Smooth muscle cell (in vitro differentiated cells): ENCODE results near the gene ZNF543. TPM values are rescaled to one million over a fixed set of nuclear protein-coding genes. Genes with fewer than 3 reads are reported as not detected.
"Not testable (repeated sequence)": the region's sequence is repeated elsewhere in the genome, so short reads cannot be mapped to it uniquely, and the experiment has no call there.

Source experiments
- DNase-seq: peaks from one replicate; lab custom pipeline; 2025; ENCODE audit not compliant: unreplicated experiment; lab: John Stamatoyannopoulos, UW
- H2AFZ ChIP-seq: fragments of 200-600 bp; sonication (generic); 2 replicates; pipeline ENCODE4 v1.6.0; 2016; ENCODE audit warnings: antibody characterized with exemption, low read depth, mild to moderate bottlenecking
- H3F3A ChIP-seq: fragments of 200-600 bp; sonication (generic); 2 replicates; pipeline ENCODE4 v1.6.0; 2017; ENCODE audit warnings: antibody characterized with exemption, low read depth
- H3K27ac ChIP-seq: fragments of 200-600 bp; sonication (generic); 2 replicates; pipeline ENCODE4 v1.5.1; 2016; ENCODE audit warnings: low read depth, mild to moderate bottlenecking
- H3K27me3 ChIP-seq: fragments of 200-600 bp; sonication (generic); 2 replicates; pipeline ENCODE4 v1.6.1; 2016; ENCODE audit warnings: low read depth, mild to moderate bottlenecking
- H3K36me3 ChIP-seq: fragments of 200-600 bp; sonication (generic); 2 replicates; pipeline ENCODE4 v1.5.1; 2016; ENCODE audit warnings: low read depth
- H3K4me1 ChIP-seq: fragments of 200-600 bp; sonication (generic); 2 replicates; pipeline ENCODE4 v1.5.1; 2016; ENCODE audit warnings: low read depth
- H3K4me2 ChIP-seq: fragments of 200-600 bp; sonication (generic); 2 replicates; pipeline ENCODE4 v1.6.0; 2016; ENCODE audit warnings: mild to moderate bottlenecking
- H3K4me3 ChIP-seq: fragments of 200-600 bp; sonication (generic); 2 replicates; pipeline ENCODE4 v1.5.1; 2016; ENCODE audit warnings: mild to moderate bottlenecking
- H3K79me2 ChIP-seq: fragments of 200-600 bp; sonication (generic); 2 replicates; pipeline ENCODE4 v1.6.0; 2016; ENCODE audit warnings: low read depth, mild to moderate bottlenecking
- H3K9ac ChIP-seq: fragments of 200-600 bp; sonication (generic); 2 replicates; pipeline ENCODE4 v1.6.0; 2016; ENCODE audit warnings: low read depth
- H3K9me3 ChIP-seq: fragments of 200-600 bp; sonication (generic); replicated peaks from 2 replicates; pipeline ENCODE4 v1.5.1; 2016; ENCODE audit warnings: low read depth
- H4K20me1 ChIP-seq: fragments of 200-600 bp; sonication (generic); 2 replicates; pipeline ENCODE4 v1.6.0; 2016; ENCODE audit warnings: low read depth
- WGBS: methylation state at CpG from one replicate; pipeline ENCODE4 v1.1.7; 2016; ENCODE audit warnings: low lambda C conversion rate; 5-methylcytosine and 5-hydroxymethylcytosine counted together
- polyA plus RNA-seq: library from polyadenylated mRNA; unstranded; fragments of >200 nt; fragmentation: Nextera tagmentation; extraction: Ambion mirVana; gene quantifications from 2 replicates; pipeline ENCODE4 v1.2.1, GENCODE V29; 2016
- total RNA-seq: library from RNA; depleted of rRNA; stranded (reverse); fragments of >200 nt; gene quantifications from 2 replicates; pipeline ENCODE4 v1.2.3, GENCODE V29; 2014
- TF ChIP-seq, protein P1 (sequence below): fragments of 200-600 bp; sonication (generic); IDR thresholded peaks from 2 replicates; pipeline ENCODE4 v1.5.1; 2017; ENCODE audit warnings: borderline replicate concordance, mild to moderate bottlenecking, antibody characterized with exemption; ENCODE audit not compliant: insufficient read depth, poor library complexity, severe bottlenecking

The ZNF543 gene
- total and polyA plus RNA-seq, 2 experiments from 2014 or later, result 1.1 to 5.1 TPM

DNA sequence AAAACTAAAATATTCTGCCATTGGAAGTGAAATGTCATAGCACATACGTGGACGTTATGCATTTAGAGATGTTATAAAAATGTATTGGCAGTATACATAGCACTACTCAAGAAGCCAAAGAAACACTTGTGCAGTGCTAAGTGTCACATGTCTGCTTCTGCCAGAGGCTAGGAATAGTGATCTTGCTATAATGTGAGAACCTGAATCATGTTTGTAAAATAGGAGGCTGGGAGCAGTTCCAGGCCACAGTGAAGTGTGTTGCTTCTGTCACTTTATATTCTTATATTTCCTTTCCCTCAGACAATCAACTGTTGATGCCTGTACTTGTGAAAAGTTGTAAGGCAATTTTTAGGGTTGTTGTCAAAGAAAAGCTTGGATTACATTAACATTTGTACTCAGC lies 46.5 kb downstream of the ZNF543 start:
- DNase-seq, result no peak
- whole genome bisulfite sequencing, result 97% methylated on average over 2 of the region's 2 CpGs
- no peaks in the 10 kb centered on the region for H3K9me3 ChIP-seq
- H2AFZ ChIP-seq, result no peak overlapping the region
- H3K4me1 ChIP-seq, result peaks cover 8% of the 10 kb centered on the region
- no peak overlapping the region for H3K9ac ChIP-seq
- H3K4me3 ChIP-seq, result no peak overlapping the region
- no peak overlapping the region for H3K4me2 ChIP-seq
- H4K20me1 ChIP-seq, result no peaks in the 10 kb centered on the region
- peaks cover 28% of the 10 kb centered on the region for H3K79me2 ChIP-seq
- H3K27me3 ChIP-seq, result no peaks in the 10 kb centered on the region
- H3K27ac ChIP-seq, result no peak overlapping the region
- TF ChIP-seq, protein P1, sequence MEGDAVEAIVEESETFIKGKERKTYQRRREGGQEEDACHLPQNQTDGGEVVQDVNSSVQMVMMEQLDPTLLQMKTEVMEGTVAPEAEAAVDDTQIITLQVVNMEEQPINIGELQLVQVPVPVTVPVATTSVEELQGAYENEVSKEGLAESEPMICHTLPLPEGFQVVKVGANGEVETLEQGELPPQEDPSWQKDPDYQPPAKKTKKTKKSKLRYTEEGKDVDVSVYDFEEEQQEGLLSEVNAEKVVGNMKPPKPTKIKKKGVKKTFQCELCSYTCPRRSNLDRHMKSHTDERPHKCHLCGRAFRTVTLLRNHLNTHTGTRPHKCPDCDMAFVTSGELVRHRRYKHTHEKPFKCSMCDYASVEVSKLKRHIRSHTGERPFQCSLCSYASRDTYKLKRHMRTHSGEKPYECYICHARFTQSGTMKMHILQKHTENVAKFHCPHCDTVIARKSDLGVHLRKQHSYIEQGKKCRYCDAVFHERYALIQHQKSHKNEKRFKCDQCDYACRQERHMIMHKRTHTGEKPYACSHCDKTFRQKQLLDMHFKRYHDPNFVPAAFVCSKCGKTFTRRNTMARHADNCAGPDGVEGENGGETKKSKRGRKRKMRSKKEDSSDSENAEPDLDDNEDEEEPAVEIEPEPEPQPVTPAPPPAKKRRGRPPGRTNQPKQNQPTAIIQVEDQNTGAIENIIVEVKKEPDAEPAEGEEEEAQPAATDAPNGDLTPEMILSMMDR, result no peak
- H3F3A ChIP-seq, result no peaks in the 10 kb centered on the region
- peaks cover under 1% of the 10 kb centered on the region for H3K36me3 ChIP-seq

DNA sequence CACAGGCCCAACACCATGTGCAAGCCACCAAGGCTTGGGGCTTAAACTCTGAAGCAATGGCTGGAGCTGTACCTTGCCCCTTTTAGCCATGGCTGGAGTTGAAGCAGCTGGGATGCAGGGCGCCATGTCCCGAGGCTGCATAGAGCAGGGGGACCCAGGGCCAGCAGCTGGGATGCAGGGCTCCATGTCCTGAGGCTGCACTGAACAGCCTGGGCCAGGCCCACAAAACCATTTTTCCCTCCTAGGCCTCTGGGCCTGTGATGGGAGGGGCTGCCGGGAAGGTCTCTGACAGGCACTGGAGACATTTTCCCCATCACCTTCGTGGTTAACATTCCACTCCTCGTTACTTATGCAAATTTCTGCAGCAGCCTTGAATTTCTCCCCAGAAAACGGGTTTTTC lies 53.9 kb downstream of the ZNF543 start:
- 96% methylated on average over 6 of the region's 6 CpGs for WGBS
- Histone ChIP-seq H3K4me3 (no peak overlapping the region), H3K79me2 (no peaks in the 10 kb centered on the region), H3K27me3 (no peaks in the 10 kb centered on the region), H3K4me1 (no peaks in the 10 kb centered on the region), H2AFZ (no peak overlapping the region), H4K20me1 (no peaks in the 10 kb centered on the region), H3K9ac (no peak overlapping the region), H3K36me3 (peaks cover 27% of the 10 kb centered on the region), H3F3A (no peaks in the 10 kb centered on the region), H3K4me2 (no peak overlapping the region), H3K27ac (no peak overlapping the region), H3K9me3 (peaks cover 19% of the 10 kb centered on the region)
- TF ChIP-seq, protein P1, result no peak
- no peak for DNase-seq

DNA sequence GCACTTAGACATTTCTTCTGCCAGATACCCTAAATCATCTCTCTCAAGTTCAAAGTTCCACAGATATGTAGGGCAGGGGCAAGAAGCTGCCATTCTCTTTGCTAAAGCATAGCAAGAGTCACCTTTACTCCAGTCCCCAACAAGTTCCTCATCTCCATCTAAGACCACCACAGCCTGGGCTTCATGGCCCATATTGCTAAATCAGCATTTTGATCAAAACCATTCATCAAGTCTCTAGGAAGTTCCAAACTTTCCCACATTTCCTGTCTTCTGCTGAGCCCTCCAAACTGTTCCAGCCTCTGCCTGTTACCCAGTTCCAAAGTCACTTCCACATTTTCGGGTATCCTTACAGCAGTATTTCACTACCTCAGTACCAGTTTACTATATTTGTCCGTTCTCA lies 54.4 kb downstream of the ZNF543 start:
- not testable (repeated sequence) for DNase-seq, H3K4me2 ChIP-seq, H3K79me2 ChIP-seq, H3K4me3 ChIP-seq, H3K9ac ChIP-seq, H3K4me1 ChIP-seq, H2AFZ ChIP-seq, H3K27me3 ChIP-seq, H4K20me1 ChIP-seq, H3F3A ChIP-seq, H3K27ac ChIP-seq
- Histone ChIP-seq H3K36me3 (peaks cover 27% of the 10 kb centered on the region), H3K9me3 (peaks cover 19% of the 10 kb centered on the region)
- WGBS, result 100% methylated on average over 2 of the region's 2 CpGs

DNA sequence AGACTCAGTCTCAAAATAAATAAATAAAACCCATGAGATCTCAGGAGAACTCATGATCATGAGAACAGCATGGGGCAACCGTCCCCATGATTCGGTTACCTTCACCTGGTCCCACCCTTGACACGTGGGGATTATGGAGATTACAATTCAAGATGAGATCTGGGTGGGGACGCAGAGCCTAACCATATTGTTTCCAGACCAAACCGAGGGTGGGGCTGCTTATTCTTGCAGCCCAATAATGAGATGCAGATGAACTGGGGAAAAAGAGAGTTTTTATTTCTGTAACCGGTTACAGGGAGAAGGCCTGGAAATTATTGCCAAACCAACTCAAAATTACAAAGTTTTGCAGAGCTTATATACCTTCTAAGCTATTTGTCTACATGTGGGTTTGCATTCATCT lies 55.9 kb downstream of the ZNF543 start:
- TF ChIP-seq, protein P1, result no peak
- Histone ChIP-seq H3K4me2 (no peak overlapping the region), H3K9me3 (peaks cover 19% of the 10 kb centered on the region), H3K36me3 (peaks cover 27% of the 10 kb centered on the region), H3K79me2 (no peaks in the 10 kb centered on the region), H3K27ac (no peak overlapping the region), H3K27me3 (no peaks in the 10 kb centered on the region), H3F3A (no peaks in the 10 kb centered on the region), H3K4me1 (no peaks in the 10 kb centered on the region), H3K9ac (no peak overlapping the region), H3K4me3 (no peak overlapping the region), H4K20me1 (no peaks in the 10 kb centered on the region), H2AFZ (no peak overlapping the region)
- 97% methylated on average over 6 of the region's 6 CpGs for WGBS
- no peak for DNase-seq
